Neural cell (in vitro differentiated cells): ENCODE measurements around the gene NEK10.

Experiments used
- CTCF ChIP-seq: fragments of 450-650 bp; IDR thresholded peaks from 2 replicates; pipeline ENCODE4 v1.5.1; 2014; ENCODE audit warnings: antibody characterized with exemption, mild to moderate bottlenecking, moderate library complexity; ENCODE audit not compliant: poor library complexity, severe bottlenecking
- EP300 ChIP-seq: fragments of 450-650 bp; conservative IDR thresholded peaks from 2 replicates; pipeline ENCODE4 v1.6.1; 2014; ENCODE audit warnings: antibody characterized with exemption, mild to moderate bottlenecking, moderate library complexity; ENCODE audit not compliant: poor library complexity, severe bottlenecking
- EZH2 ChIP-seq: fragments of 200-600, 300-800 bp; shearing (Covaris generic), sonication (generic); IDR thresholded peaks from 2 replicates; pipeline ENCODE4 v1.6.1; 2014; ENCODE audit warnings: antibody characterized with exemption, low read length, borderline replicate concordance, mild to moderate bottlenecking; ENCODE audit not compliant: insufficient read depth, poor library complexity, severe bottlenecking
- POLR2AphosphoS5 ChIP-seq: IDR thresholded peaks from 2 replicates; pipeline ENCODE4 v1.6.1; 2012
- RAD21 ChIP-seq: fragments of 450-650 bp; conservative IDR thresholded peaks from 2 replicates; pipeline ENCODE4 v1.6.1; 2014; ENCODE audit warnings: antibody characterized with exemption, mild to moderate bottlenecking, moderate library complexity

GRCh38 chr3:27160146-27160545 lies 209.0 kb downstream of the NEK10 start:
- no peak for TF ChIP-seq CTCF
- no peak for TF ChIP-seq RAD21
- no peak for TF ChIP-seq EZH2
- TF ChIP-seq POLR2AphosphoS5, result no peak
- TF ChIP-seq EP300, result no peak
